Myocyte (in vitro differentiated cells): ENCODE results near the gene ROCK2. TPM values are rescaled to one million over a fixed set of nuclear protein-coding genes. Genes with fewer than 3 reads are reported as not detected.
A peak's percentile ranks its signal among the peaks of the same experiment; 100 is the strongest.
"Not testable (repeated sequence)": the region's sequence is repeated elsewhere in the genome, so short reads cannot be mapped to it uniquely, and the experiment has no call there.

Experiments used
- DNase-seq: peaks from one replicate; pipeline ENCODE4 v3.0.0-alpha.2; 2012; ENCODE audit warnings: low read depth
- total RNA-seq: library from RNA; depleted of rRNA; stranded (reverse); fragments of >200 nt; gene quantifications from 2 replicates; pipeline ENCODE4 v1.2.3, GENCODE V29; 2014

ROCK2 gene
- total RNA-seq, 1 donor from 2014 or later, result 41.1 TPM

GRCh38 chr2:11342551-11343367 is 1.7 kb downstream of the ROCK2 start:
- peak; percentile 66 for DNase-seq

- DNase-seq, result no peak
Measured at GRCh38 chr2:11340717-11341116, 3.7 kb downstream of the ROCK2 start.

GRCh38 chr2:11339508-11340083 is 4.8 kb downstream of the ROCK2 start:
- DNase-seq, result no peak

DNA sequence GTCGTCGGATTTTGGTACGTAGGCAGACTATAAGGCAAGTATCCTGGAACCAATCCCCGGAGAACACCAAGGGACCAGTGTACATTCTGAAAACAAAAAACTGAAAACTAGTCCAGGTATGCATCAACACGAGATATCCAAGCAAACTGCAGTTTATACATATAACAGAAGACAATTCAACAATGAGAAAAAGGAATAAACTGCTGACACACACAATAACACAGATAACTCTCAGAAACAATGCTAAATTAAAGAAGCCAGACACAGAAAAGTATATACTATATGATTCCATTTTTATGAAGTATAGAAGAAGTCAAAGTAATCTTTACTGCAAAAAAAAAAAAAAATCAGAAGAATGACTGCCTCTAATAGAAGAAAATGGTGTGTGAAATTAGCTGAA is 5.9 kb downstream of the ROCK2 start:
- no peak for DNase-seq

- DNase-seq, result no peak
Measured at GRCh38 chr2:11337909-11338308, 6.5 kb downstream of the ROCK2 start.

DNA sequence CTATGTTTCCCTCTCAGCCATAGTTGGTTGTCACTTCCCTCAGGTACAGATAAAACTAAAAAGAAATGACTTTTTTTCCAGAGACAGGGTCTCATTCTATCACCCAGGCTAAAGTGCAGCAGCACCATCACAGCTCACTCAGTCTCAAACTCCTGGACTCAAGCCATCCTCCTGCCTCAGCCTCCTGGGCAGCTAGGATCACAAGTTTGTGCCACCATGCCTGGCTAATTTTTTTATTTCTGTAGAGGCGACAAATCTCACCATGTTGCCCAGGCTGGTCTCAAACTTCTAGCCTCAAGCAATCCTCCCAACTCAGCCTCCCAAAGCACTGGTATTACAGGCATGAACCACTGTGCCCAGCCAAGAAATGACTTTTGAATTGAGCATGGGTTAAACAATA is 8.2 kb downstream of the ROCK2 start:
- DNase-seq, result no peak

GRCh38 chr2:11333427-11334183 is 10.8 kb downstream of the ROCK2 start:
- DNase-seq, result no peak

DNA sequence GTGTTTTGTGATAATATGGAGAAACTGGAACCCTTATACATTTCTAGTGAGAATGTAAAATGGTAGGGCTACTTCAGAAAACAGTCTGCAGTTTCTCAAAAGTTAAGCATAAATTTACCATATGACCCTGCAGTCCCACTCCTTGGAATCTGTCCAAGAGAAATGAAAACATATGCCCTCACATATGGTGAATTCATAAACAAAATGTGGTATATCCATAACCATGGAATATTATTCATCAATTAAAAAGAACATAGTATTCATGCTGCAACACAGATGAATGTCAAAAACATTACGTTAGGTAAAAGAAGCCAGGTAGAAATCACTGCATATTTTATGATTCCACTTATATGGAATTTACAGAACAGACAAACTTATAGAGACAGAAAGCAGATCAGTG is 11.8 kb downstream of the ROCK2 start:
- DNase-seq, result no peak

DNA sequence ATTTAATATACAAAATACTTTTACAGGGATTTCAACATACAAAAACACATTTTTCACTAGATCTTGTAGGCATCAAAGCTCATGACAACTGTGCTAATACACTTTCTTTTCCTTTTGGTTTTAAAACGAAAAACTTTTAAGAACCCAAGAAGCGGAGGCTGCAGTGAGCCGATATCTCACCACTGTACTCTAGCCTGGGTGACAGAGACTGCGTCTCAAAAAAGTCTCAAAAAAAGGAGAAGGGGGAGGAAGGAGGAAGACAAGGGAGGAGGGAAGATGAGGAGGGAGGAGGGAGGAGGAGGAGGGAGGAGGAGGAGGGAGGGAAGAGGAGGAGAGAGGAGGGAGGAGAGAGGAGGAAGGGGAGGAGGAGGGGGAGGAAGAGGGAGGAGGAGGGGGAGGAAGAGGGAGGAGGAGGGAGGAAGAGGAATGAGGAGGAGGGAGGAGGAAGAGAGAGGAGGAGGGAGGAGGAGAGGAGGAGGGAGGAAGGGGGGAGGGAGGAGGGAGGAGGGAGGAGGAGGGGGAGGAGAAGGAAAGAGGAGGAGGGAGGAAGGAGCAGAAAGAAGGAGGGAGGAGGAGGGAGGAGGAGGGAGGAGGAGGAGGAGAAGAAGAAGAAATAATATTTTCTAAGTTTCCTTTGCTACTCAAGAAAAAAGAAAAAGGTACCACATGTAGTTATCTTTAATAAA is 13.8 kb downstream of the ROCK2 start:
- DNase-seq, result no peak

- DNase-seq, result no peak
Measured at GRCh38 chr2:11329776-11330175, 14.7 kb downstream of the ROCK2 start.

DNA sequence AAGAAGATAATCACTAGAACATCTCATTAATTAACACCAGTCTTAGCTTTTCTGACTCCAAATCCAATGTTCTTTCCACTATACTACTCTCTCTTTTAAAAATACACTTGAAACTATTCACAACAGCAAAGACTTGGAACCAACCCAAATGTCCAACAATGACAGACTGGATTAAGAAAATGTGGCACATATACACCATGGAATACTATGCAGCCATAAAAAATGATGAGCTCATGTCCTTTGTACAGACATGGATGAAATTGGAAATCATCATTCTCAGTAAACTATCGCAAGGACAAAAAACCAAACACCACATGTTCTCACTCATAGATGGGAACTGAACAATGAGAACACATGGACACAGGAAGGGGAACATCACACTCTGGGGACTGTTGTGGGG is 15.9 kb downstream of the ROCK2 start:
- DNase-seq, result not testable (repeated sequence)

DNA sequence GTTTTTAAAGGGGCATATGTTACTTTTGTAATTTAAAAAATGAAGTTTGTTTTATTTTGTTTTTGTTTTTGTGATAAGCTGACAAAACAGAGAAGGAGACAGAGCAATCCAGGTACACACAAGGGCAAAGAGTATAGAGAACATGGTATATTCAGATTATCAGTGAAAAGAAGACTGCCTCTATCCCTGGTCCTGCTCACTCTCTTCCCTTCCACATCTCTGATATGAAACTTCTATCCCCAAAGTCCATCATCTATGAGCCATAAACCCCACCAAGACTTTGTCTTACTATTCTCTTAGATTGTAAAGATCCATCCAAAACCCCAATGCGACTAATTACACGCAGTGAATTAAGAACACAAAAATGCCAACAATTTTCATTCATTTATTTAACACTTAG is 16.6 kb downstream of the ROCK2 start:
- no peak for DNase-seq

DNA sequence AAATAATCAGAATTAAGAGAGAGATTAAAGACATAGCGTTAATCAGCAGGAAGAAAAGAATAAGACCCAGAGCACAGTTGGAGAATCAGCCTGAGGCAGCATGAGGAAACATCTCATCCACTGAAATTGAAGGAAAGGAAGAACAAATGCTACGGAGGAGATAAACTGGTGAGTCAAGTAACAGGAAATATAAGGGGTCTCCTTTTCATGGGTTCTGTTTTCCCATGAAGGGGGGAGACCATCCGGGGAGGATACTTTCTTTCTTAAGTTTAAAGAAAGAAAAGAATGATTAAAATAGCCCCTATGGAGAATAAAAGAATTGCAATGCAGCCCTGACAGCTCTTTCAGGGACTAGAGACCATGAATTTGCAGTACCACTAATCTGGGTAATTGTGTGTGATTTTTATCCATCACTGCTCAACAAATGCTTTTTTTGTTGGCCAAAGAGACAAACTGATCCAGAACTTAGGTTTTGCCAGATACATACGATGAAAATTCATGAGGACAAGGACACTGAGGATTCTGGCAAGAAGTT is 17.7 kb downstream of the ROCK2 start:
- no peak for DNase-seq

DNA sequence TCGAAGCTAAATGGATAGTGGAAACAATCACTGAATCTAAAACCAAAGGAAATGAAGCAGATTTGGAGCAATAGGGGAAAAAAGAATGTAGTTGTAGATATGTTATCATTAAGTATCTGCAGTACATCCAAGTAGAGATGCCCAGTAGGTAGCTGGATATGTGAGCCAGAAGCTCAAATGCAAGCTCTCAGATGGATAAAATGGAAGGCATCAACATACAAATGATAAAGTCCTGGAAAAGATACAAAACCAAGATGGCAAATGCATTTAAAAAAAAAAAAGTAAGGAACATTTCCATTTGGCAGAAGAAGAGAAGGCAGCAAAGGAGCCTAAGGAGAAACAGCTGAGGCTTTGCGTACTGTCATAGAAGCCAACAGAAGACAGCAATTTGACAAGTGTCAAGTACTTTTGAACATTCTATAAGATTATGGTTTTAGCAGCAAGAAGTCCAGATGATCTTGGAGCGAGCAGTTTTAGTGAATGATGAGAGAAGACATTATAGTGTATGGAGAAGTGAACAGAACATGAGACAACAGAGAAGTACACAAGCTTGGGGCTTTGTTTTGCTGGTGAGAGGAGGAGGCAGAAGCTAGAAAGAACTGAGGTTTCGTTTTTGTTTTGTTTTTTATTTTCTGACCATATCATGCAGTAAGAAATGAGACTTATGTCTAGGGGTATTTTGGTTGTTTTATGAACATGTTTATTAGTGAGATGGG is 18.3 kb downstream of the ROCK2 start:
- DNase-seq, result no peak

DNA sequence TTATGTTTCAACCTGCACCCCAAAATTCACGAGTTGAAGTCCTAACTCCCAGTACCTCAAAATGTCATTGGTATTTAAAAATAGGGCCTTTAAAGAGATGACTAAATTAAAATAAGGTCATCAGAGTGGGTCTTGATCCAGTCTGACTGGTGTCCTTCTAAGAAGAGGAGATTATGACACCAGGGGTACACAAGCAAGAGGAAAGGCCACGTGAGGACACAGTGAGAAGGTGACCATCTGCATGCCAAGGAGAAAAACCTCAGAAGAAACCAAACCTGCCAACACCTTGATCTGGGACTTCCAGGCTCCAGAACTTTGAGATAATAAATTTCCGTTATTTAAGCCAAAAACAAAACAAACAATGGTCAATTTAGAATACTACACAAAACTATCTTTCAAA is 22.6 kb downstream of the ROCK2 start:
- no peak for DNase-seq

- no peak for DNase-seq
Measured at GRCh38 chr2:11320698-11321492, 23.5 kb downstream of the ROCK2 start.

GRCh38 chr2:11319939-11320338 is 24.5 kb downstream of the ROCK2 start:
- no peak for DNase-seq

DNA sequence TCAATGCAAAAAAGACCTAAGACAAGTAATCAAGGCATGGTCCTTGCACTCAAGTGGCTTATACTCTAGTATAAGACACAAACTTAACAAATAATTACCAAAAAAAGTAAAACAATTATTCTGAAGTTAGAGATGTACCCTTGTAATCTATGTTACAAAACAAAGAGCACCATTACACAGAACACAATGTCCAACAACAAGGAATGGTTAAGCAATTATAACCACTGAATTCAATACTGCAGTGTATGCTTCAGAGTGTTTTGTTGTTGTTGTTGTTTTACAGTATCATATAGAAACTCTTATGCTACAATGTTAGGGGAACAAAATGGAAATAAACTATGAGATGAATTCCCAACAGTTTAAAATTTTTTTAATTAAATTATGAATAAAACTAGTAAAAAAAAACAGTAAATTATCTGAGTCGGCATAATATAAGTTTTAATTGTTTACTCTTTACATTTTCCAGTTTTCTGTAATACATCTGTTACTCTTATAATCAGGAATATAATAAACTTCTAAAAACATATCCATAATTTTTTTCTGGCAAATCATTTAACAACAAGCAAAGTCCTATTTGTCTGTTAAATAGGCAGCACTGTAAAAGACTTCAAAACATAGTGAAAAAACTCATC is 29.2 kb downstream of the ROCK2 start:
- DNase-seq, result no peak

DNA sequence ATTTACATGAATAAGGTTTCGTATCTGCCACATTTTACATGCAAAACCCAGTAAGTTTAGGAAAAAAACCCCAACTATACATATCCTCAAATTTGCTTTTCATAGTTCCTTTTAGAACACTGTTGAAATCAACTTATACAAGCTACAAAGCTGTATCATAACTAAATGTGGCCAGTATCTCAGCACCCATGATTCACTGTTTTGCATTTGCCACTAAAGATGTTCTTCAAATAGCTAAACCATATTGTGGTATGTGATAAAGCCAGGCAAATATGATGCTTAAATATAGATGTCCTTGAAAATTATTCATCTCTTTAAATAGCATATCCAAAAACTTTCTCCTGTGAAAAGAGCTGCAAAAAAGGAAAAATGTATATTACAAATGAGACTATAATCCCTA is 29.9 kb downstream of the ROCK2 start:
- peak; percentile 40 for DNase-seq
